Measurements from ENCODE around the gene AUH. TPM values are rescaled to one million over a fixed set of nuclear protein-coding genes. Genes with fewer than 3 reads are reported as not detected.
"Not testable (repeated sequence)": the region's sequence is repeated elsewhere in the genome, so short reads cannot be mapped to it uniquely, and the experiment has no call there.

AUH gene
- total RNA-seq, 1 donor from 2014 or later: 14.0 TPM

- Mint-ChIP-seq H3K9me3 (no peaks in the 10 kb centered on the region), H3K36me3 (ENCODE audit: low read depth) (no peaks in the 10 kb centered on the region), H3K27ac (no peak overlapping the region), H3K4me1 (peaks cover 7% of the 10 kb centered on the region), H3K4me3 (no peak overlapping the region), H3K27me3 (no peaks in the 10 kb centered on the region)
- ChIA-PET CTCF (no interaction called here), POLR2A (no interaction called here)
- ATAC-seq (ENCODE audit: low read depth) (no peak), DNase-seq (no peak)
- no peak for TF ChIP-seq CTCF (IDR thresholded peaks at IDR 0.05)
- intact Hi-C loops (cut with micrococcal nuclease): no loop called here
Measured at GRCh38 chr9:91391412-91391811, 29.7 kb upstream of the AUH start.

- ATAC-seq (ENCODE audit: low read depth); POLR2A ChIA-PET: not testable (repeated sequence)
Measured at GRCh38 chr9:91389686-91390085, 28.0 kb upstream of the AUH start.

DNA sequence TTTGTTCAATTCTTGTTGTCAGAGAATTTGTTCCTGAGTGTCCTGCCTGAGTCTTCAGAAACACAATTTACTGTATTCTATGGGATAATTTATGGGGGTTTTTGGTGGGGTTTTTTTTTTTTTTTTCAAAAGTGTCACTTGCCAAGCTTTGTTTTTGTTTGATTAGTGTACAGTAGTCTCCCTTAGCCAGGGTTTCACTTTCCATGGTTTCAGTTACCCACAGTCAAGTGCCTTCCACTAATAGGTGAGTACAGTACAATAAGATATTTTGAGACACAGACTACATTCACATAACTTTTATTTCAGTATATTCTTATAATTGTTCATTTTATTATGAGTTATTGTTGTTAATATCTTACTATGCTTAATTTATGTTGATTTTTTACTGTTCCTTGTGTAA lies 25.0 kb upstream of the AUH start:
- ATAC-seq (ENCODE audit: low read depth) (no peak), DNase-seq (no peak)
- Mint-ChIP-seq H3K36me3 (ENCODE audit: low read depth) (no peaks in the 10 kb centered on the region), H3K4me3 (no peak overlapping the region), H3K4me1 (no peaks in the 10 kb centered on the region), H3K27me3 (peaks cover 3% of the 10 kb centered on the region), H3K27ac (no peak overlapping the region), H3K9me3 (no peaks in the 10 kb centered on the region)
- TF ChIP-seq CTCF (IDR thresholded peaks at IDR 0.05): no peak
- intact Hi-C loops (cut with micrococcal nuclease): no loop called here
- ChIA-PET POLR2A (interaction anchor here (0.7 kb wide), 1 partner anchor 1436 kb away, joined by 11 read pairs; no protein-coding TSS in a partner anchor), CTCF (no interaction called here)

More at GRCh38 chr9:91389686-91390085, 28.0 kb upstream of the AUH start:
- H3K9me3 Mint-ChIP-seq; H3K27ac Mint-ChIP-seq; H3K4me3 Mint-ChIP-seq; H3K27me3 Mint-ChIP-seq; H3K4me1 Mint-ChIP-seq; DNase-seq; intact Hi-C loops (cut with micrococcal nuclease); H3K36me3 Mint-ChIP-seq (ENCODE audit: low read depth); CTCF ChIA-PET: not testable (repeated sequence)

DNA sequence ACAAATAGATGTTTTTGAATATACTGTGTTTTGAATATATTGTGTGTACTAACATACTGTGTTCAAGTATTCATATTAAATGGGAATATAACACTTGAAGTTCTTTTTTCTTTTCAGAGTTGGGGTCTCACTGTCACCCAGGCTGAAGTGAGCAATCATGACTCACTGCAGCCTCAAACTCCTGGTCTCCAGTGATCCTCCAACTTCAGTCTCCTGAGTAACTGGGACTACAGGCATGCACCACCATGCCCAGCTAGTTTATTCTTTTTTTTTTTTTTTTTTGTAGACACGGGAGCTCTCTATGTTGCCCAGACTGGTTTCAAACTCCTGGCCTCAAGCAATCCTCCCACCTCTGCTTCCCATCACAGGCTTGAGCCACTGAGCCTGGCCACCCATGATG lies 23.2 kb upstream of the AUH start:
- no peak for TF ChIP-seq CTCF (IDR thresholded peaks at IDR 0.05)
- H3K4me1 Mint-ChIP-seq: no peaks in the 10 kb centered on the region
- H3K27me3 Mint-ChIP-seq: peaks cover 5% of the 10 kb centered on the region
- POLR2A ChIA-PET: interaction anchor here (0.6 kb wide), 1 partner anchor 1746 kb away, joined by 5 read pairs; no protein-coding TSS in a partner anchor
- H3K9me3 Mint-ChIP-seq: no peaks in the 10 kb centered on the region
- DNase-seq (no peak), ATAC-seq (ENCODE audit: low read depth) (no peak)
- CTCF ChIA-PET: no interaction called here
- no peak overlapping the region for H3K4me3 Mint-ChIP-seq
- no peaks in the 10 kb centered on the region for H3K36me3 Mint-ChIP-seq (ENCODE audit: low read depth)
- intact Hi-C loops (cut with micrococcal nuclease): no loop called here
- H3K27ac Mint-ChIP-seq: no peak overlapping the region

DNA sequence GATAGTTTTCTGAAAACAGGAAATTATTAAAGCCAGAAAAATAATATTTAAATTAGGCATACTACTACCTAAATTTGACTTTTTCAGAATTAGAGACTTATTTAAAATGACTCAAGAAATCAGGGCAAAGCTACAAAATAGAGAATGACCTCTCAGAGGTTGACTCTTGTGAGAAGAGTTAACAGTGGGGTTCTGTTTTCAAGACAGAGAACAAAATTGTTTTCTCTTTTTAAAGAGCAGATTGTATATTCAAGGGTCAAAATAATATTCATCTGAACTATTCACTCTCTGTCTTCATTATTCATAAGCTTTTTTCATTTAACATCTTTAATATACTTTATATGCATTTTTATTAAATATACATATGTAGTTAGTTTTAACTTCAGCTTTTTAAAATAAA lies 21.9 kb upstream of the AUH start:
- H3K9me3 Mint-ChIP-seq: no peaks in the 10 kb centered on the region
- no peak overlapping the region for H3K27ac Mint-ChIP-seq
- no peaks in the 10 kb centered on the region for H3K36me3 Mint-ChIP-seq (ENCODE audit: low read depth)
- no peak overlapping the region for H3K4me3 Mint-ChIP-seq
- no peak for DNase-seq
- ATAC-seq (ENCODE audit: low read depth): no peak
- H3K27me3 Mint-ChIP-seq: peaks cover 6% of the 10 kb centered on the region
- no peaks in the 10 kb centered on the region for H3K4me1 Mint-ChIP-seq
- ChIA-PET CTCF (no interaction called here), POLR2A (no interaction called here)
- intact Hi-C loops (cut with micrococcal nuclease): no loop called here
- TF ChIP-seq CTCF (IDR thresholded peaks at IDR 0.05): no peak

GRCh38 chr9:91382298-91382697 lies 20.6 kb upstream of the AUH start:
- Mint-ChIP-seq H3K4me1 (no peaks in the 10 kb centered on the region), H3K4me3 (no peak overlapping the region), H3K27ac (no peak overlapping the region), H3K27me3 (peaks cover 6% of the 10 kb centered on the region), H3K9me3 (peaks cover 3% of the 10 kb centered on the region), H3K36me3 (ENCODE audit: low read depth) (no peaks in the 10 kb centered on the region)
- ATAC-seq (ENCODE audit: low read depth) (no peak), DNase-seq (no peak)
- intact Hi-C loops (cut with micrococcal nuclease): no loop called here
- ChIA-PET POLR2A (no interaction called here), CTCF (no interaction called here)
- no peak for TF ChIP-seq CTCF (IDR thresholded peaks at IDR 0.05)

All from activated B cell treated with CpG ODN at 0.5 μM for 24 hours (primary cell).